ENCODE measurements around the gene FASTKD3.
A peak's percentile ranks its signal among the peaks of the same experiment; 100 is the strongest.
"Not testable (repeated sequence)": the region's sequence is repeated elsewhere in the genome, so short reads cannot be mapped to it uniquely, and the experiment has no call there.

Gene FASTKD3, protein sequence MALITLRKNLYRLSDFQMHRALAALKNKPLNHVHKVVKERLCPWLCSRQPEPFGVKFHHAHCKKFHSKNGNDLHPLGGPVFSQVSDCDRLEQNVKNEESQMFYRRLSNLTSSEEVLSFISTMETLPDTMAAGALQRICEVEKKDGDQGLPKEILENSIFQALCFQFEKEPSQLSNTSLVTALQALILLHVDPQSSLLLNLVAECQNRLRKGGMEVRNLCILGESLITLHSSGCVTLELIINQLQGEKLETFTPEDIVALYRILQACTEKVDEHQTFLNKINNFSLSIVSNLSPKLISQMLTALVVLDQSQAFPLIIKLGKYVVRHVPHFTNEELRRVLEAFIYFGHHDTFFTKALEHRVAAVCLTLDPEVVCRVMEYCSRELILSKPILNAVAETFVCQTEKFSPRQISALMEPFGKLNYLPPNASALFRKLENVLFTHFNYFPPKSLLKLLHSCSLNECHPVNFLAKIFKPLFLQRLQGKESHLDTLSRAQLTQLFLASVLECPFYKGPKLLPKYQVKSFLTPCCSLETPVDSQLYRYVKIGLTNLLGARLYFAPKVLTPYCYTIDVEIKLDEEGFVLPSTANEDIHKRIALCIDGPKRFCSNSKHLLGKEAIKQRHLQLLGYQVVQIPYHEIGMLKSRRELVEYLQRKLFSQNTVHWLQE

DNA sequence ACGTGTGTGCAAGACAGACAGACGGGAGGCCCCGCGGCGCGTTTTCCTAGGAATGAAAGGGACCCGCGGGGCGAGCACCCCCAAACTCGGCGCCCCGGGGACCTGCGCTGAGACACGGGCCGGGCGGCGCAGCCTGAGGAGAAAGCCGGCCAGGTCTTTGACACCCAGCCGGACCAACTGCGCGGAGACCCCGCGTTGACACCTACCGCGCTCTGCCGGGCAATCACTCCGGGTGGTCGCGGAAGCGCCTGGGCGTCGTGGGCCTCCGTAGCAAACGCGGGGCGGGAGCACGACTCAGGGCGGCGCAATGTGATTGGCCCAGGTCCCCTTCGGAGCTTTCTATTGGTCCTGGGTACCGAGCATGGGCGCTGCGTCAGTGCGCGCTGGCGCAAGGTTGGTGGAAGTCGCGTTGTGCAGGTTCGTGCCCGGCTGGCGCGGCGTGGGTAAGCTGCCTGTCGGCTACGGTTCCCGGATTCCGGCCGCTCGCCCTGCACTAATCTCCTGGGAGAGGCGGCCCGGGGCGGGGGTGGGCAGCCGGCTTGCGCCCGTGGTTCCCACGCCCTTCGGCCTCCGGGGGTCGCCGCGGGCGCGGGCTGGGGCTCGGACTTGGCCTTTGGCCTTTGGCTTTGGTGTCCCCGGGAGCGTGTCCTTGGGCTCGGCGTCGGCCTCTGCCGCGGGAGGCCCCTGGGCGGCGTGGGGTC is at the start of gene FASTKD3, which contains the start of gene MTRR:
FASTKD3 (minus strand) TSS at position 259 of the 701 bp plus-strand sequence. CDS start 948 bp downstream, outside the sequence.
MTRR (plus strand) TSS at position 376 of the 701 bp plus-strand sequence. CDS start 1,647 bp downstream, outside the sequence.
- peak; percentile 70 for DNase-seq

DNA sequence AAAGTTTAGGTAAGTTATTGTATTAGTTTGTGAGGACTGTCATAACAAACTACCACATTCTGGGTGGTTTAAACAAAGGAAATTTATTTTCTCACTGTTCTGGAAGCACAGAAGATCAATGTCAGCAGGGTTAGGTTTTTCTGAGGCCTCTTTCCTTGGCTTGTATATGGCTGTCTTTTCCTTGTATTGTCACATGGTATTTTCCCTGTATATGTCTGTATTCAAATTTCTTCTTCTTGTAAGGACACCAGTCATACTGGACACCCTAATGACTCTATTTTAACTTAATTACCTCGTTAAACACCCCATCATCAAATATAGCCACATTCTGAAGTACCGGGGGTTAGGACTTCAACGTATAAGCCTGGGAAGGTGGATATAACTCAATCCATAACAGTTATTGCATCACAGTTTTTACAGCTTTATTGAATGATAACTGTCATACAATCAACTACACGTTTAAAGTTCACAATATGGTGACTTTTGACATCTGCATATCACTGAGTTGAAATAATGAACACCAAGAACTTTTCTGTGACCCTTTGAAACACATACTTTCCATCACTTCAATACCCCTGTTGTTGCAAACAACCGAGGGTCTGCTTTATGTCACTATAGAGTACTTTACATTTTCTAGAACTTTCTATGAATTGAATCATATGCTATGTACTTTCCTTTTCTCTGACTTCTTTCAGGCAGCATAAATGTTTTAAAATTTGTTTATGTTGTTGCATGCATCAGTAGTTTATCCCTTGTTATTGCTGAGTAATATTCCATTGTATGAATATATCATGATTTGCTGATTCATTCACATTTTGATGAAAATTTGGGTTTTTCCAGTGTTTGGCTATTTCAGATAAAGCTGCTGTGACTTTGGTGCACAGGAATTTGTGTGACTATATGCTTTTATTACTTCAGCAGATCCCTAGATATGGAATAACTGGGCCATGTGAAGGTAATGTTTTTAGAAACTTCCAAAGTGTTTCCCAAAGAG is 48.6 kb upstream of the FASTKD3 start:
- no peak for DNase-seq

DNA sequence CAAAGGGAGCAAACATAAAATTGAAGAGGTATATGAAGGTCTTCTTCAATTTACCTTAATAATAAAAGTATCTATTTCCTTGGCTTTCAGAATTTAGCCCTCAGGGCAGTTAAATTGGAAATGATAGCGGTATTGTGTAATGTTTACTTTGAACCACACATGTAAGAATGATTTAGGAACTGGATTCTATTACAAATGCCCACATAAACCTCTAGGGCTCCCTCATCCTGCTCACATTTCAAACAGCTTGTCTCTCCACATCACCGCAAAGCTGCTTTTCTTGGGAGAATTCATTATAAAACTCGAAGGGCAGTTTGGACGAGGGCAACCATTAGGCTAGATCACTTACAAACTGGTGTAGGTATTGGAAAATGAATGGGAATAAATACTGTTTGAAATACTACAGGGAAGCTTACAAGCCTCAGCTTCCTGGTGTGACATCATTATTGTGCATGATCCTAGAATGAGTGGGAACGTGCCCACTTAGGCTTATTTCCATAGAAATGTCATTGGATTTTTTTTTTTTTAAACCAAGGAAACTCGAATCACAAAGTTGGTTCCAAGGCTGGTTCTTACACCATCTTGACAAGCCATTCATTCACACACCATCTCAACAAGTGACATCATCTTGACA is 47.5 kb upstream of the FASTKD3 start:
- no peak for DNase-seq

DNA sequence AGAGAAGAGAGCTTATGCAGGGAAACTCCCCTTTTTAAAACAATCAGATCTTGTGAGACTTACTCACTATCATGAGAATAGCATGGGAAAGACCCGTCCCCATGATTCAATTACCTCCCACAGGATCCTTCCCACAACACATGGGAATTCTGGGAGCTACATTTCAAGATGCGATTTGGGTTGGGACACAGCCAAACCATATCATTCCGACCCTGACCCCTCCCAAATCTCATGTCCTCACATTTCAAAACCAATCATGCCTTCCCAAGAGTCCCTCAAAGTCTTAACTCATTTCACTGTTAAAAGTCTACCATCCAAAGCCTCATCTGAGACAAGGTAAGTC is 42.6 kb upstream of the FASTKD3 start:
- DNase-seq, result not testable (repeated sequence)

DNA sequence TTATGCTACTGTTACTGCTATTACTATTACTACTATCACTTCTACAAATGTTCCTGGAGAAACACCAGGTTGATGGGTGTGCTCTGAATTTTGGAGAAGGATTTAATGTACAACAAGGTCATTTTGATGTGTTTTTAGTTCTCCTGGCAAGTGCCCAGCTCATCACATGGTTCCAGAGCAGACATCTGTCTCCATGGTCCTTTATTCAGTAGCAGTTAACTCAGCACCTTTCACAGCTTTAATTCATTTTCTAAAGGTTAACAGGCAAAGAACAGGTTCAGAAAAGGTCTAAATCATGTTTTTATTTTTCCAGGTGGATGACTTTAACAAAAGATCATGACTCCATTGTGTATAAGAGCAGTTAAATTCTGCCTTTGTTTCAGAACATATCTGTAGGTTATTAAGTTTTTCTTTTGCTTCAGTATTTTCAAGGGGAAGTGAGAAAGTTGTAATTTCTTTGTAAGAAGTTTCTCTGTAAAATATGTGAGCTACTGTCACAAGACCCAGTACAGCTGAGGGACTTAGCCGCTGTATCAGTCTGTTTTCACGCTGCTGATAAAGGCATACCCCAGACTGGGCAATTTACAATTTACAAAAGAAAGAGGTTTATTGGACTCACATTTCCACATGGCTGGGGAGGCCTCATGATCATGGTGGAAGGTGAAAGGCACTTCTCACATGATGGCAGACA is 42.1 kb upstream of the FASTKD3 start:
- DNase-seq, result no peak

DNA sequence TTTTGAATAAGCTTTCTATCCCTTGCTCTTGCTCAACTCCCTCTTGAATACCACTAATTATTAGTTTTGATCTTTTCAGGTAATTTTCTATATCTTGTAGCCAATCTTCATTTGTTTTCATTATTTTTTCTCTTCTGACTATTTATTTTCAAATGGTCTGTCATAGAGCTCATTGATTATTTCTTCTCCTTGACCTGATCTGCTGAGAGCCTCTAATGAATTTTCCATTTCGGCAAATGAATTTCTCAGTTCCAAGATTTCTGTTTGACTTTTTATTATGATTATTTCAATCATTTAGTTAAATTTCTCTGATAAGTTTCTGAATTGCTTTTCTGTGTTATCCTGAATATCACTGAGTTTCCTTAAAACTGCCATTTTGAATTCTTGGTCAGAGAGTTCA is 39.5 kb upstream of the FASTKD3 start:
- no peak for DNase-seq

DNA sequence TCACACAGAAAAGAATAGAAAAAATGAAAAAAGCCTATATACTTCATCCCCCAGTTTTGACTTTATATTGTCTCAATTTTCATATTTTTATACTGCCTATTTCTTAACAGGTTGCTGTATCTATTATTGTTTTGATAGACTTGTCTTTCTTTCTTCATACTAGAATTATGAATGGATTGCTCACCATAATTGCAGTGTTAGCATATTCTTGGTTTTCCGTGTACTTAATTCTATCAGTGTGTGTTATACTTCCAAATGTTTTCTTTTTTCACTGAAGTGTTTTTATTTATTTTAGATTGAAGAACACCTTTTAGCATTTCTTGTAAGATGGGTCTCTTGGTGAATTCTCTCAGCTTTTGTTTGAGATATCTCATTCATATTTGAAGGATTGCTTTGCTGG is 38.8 kb upstream of the FASTKD3 start:
- no peak for DNase-seq

DNA sequence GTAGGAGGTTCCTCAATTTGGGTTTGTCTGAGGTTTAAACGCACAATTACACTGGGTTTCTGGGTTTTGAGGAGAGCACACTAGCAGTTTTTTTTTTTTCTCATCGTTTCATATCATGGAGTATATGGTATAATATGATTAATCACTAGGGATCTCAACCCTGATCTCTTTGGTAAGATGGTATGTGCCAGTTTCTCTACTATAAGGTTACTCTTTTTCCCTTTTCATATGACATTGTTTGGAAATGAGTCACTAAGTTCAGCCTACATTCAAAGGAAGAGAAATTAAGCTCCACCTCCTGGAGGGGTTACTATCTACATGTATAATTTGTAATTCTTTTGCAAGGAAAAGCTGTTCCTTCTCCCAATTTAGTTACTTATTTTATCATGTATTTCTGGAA is 35.3 kb upstream of the FASTKD3 start:
- no peak for DNase-seq

DNA sequence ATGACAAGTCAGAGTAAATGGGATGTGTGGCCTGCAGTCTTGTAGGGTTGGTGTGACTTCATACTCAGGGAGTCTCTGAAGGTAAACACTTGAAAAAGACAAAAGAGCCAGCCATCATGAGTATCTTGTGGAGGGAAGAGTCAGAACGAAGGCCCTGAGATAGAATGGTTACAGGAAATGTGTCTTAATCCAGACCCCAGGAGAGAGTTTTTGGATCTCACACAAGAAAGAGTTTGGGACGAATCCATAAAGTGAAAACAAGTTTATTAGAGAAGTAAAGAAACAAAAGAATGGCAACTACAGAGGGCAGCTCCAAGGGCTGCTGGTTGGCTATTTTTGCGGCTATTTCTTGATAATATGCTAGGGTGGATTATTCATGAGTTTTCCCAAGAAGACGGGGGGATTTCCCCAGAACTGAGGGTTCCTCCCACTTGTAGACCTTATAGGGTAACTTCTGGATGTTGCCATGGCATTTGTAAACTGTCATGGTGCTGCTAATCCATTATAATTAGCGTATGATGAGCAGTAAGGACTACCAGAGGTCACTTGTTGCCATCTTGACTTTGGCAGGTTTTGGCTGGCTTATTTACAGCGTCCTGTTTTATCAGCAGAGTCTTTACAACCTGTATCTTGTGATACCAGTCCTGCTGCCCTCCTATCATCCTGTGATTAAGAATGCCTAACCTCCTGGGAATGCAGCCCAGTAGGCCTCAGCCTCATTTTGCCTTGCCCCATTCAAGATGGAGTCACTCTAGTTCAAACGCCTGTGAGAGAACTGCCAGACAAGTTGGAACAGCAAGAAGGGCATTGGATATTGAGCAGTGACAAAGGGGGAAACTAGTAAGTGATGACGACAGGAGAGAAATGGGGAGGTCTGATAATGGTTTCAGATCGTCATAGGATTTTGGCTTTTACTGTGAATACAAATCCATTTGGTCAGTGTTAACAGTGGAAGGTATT is 34.1 kb upstream of the FASTKD3 start:
- DNase-seq, result no peak

DNA sequence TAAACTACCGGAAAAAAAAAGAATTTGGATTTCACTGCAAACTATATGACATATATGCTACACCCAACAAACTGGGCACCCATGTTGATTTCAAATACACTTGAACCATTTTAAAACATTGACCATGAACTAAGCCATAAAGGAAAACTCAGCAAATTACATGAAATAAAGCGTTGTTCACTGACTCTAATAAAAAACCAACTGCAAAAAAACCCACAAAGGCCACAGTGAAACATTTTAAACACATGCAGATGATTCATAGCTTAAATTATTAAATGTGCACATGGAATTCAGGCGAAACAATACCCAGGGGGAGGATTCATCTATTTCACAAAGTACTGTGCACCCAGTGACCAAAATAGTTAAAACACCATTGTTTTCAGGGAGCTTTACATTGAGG is 33.4 kb upstream of the FASTKD3 start:
- no peak for DNase-seq

DNA sequence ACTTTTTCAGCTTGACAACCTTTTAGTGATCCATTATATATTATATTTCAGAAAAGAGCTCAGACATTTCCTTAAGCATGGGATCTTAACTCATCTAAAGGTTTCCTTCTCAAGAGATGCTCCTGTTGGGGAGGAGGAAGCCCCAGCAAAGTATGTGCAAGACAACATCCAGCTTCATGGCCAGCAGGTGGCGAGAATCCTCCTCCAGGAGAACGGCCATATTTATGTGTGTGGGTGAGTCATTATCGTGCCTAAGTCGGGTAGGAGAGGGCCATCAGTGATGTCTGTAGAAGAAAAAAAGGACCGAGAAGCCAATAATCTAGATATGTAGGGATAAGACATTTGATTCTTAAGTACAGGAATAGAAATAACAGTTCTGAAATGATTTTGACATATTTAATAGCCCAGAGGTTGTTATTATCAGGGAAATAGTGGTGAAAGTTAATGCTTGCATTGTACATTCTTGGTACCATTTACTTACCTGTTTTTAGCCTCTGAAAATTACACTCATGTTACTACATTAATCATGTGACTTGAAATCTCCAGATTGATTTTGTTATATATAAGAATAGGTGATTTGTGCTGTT is 28.3 kb upstream of the FASTKD3 start:
- no peak for DNase-seq

DNA sequence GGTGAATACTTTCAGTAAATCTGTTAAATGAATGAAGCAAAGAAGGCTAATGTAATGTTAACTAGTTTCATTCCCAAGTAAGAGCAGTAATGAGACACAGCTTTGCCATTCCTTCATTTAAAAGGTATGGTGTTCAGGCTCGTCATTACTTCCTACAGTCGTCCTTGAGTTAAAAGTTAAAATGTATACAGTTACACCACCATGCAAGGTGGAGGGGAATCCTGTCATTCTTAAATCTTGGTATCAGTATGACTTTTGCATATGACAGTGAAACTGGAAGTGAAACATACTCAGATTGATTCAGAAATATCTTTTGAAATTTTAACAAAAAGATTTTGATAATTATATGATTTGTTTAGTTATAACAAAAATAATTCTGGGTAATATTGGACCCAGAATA is 26.0 kb upstream of the FASTKD3 start:
- no peak for DNase-seq

DNA sequence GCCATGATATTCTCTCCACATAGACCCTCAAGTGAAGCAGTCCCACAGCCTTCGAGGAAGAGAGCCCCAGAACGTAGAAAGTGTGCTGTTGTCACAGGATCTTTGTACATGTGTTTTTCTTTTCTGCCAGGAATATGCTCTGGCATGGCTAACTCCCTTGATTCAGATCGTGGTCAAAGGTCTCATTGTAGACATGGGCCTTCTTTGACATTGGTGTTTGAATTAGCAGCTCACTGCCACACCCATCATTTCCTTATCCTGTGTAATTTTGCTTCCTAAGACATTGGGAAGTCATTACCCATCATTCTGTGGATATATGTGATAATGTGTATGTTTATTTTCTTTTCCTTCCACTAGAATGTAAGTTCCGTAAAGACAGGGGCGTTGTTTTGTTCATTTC is 25.6 kb upstream of the FASTKD3 start:
- DNase-seq, result no peak

DNA sequence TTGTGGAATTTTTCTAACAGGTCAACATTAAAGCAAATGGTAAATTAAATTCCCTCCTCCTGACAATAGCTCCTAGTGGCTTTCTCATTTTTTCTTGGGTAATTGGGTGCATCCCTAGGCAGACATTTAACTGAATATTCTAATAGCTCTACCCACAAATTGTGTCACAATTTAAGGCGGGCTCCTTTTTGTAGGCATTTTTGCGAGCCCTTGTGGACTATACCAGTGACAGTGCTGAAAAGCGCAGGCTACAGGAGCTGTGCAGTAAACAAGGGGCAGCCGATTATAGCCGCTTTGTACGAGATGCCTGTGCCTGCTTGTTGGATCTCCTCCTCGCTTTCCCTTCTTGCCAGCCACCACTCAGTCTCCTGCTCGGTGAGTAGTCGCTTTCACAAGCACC is 20.1 kb upstream of the FASTKD3 start:
- no peak for DNase-seq

DNA sequence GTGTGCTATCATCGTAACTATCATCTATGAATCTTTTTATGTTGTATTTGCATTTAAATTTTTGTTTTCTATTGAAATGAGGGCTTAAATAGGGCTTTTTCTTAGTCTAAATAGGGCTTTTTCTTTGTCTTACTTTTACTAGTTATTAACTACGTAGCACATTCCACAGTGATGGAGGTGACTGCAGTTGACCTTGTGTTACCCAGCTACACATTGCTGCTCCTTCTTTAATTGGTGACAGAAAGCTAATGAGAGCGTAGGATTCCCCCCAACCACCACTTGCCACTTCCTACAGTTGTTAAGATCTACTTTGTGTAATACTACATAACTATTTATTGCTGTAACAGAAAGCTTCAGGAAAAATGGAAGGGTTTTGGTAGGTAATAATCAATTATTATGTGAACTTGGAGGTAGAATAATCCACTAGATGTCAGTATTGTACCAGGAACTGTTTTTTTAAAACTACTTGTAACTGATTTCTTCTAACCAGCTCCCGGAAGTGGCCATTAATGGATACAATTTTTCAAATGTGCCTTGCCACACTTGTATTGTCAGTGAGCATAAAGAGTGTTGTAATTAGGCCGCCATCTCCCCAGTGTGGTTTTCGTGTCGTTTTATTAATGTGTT is 18.1 kb upstream of the FASTKD3 start:
- DNase-seq, result no peak

DNA sequence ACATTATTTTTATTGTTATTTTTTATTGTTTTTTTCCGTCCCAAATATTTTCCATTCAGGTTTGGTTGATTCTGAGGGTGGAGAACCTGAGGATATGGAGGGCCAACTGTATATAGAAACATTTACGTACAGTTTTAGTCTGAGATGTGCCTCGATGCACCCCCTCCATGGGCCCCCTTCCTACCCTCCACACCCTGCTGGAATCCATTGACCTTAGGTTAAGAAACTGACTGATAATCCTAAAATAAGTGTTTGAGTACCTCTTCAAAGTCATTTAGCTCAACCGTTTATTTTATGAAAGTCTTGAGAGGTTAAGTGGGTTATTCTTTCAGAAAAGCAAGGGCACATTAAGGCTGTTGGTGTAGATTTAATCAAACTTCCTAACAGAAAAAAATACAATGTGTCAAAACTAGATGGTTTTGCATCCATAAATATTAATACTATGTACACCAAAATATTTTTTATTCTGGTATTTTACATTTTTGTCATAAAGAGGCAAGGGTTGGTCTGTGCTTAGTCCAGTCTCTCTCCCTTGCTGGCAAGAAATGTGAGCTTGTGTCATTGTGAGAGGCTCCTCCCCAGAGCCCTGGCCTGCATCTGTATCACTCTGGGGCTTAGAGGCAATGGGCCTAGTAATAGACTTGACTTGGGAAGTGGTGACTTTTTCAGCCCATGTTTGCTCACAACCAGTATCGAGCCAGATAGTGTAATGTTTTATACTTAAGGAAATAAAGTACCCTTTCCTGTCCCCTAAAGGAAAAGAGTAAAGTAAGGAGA is 15.8 kb upstream of the FASTKD3 start:
- DNase-seq, result no peak

DNA sequence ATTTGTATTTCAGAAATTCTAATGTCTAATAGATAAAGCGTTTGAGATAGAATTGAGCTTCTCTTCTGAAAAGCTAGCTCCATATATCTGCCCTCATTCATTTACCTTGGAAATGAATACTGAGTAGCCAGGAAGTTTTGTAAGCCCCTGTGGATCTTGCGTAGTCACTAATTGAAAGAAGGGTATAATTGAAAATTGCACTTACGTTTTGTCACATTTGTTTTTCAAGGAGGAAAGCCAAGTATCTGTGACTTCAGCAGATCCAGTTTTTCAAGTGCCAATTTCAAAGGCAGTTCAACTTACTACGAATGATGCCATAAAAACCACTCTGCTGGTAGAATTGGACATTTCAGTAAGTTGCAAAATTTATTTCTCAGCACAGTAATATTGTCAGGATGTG is 14.1 kb upstream of the FASTKD3 start:
- no peak for DNase-seq

DNA sequence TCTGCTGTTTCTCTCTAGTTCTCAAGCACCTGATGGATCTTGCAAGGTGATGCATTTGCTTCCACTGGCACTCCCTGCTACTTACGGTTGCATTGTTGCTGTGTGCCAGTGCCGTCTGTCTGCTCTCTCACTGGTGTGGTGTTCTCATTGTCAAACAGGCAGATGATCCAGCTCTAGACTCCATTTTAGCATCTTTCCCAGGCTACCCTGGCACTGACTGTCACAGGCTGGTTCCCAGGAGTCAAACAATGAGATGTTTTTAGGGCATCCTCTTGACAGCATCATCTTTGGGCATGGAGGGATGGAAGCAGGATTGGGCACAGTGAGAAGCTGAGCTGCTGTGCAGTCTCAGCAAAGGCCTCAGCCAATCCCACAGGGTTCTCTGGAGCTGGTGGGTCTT is 13.0 kb upstream of the FASTKD3 start:
- no peak for DNase-seq

Data from GOT3 (cell line).